Mesenchymal stem cell (in vitro differentiated cells and primary cell): ENCODE results near the gene SLX4.

Source experiments
- DNase-seq: peaks from one replicate; pipeline ENCODE4 v3.0.0-alpha.2; 2013
- H2AFZ ChIP-seq: one replicate; pipeline ENCODE4 v1.6.1; 2013; ENCODE audit warnings: low read depth, mild to moderate bottlenecking, control low read depth, inconsistent platforms, low read length, moderate library complexity
- H2AK5ac ChIP-seq: 2 replicates; pipeline ENCODE4 v1.6.1; 2013; ENCODE audit warnings: low read length, moderate library complexity, mild to moderate bottlenecking, inconsistent platforms; ENCODE audit not compliant: severe bottlenecking
- H2BK120ac ChIP-seq: one replicate; pipeline ENCODE4 v1.6.1; 2013; ENCODE audit warnings: low read depth, mild to moderate bottlenecking, inconsistent platforms, low read length, moderate library complexity
- H2BK12ac ChIP-seq, 2 experiments: one replicate each; pipeline ENCODE4 v1.6.1; 2013; ENCODE audit warnings: inconsistent platforms in 2 of 2, low read length in 2 of 2, mild to moderate bottlenecking in 2 of 2, moderate library complexity in 2 of 2, control low read depth in 1 of 2
- H2BK15ac ChIP-seq: one replicate; pipeline ENCODE4 v1.6.1; 2013; ENCODE audit warnings: mild to moderate bottlenecking, low read depth, inconsistent platforms; ENCODE audit not compliant: poor library complexity, severe bottlenecking
- H2BK5ac ChIP-seq: 2 replicates; pipeline ENCODE4 v1.6.1; 2013; ENCODE audit warnings: low read depth, mild to moderate bottlenecking, low read length, control low read depth, inconsistent platforms; ENCODE audit not compliant: poor library complexity, severe bottlenecking
- H3K14ac ChIP-seq, 2 experiments: one replicate each; pipeline ENCODE4 v1.6.1; 2013; ENCODE audit warnings: inconsistent platforms in 2 of 2, low read length in 2 of 2, control low read depth in 1 of 2, mild to moderate bottlenecking in 1 of 2, moderate library complexity in 1 of 2
- H3K18ac ChIP-seq, 2 experiments: one replicate each; pipeline ENCODE4 v1.6.1; 2013; ENCODE audit warnings: inconsistent platforms in 2 of 2, low read length in 2 of 2, control low read depth in 1 of 2, low read depth in 1 of 2, mild to moderate bottlenecking in 1 of 2
- H3K23ac ChIP-seq, 2 experiments: one replicate each; pipeline ENCODE4 v1.6.1; 2013; ENCODE audit warnings: inconsistent platforms in 2 of 2, low read length in 2 of 2, mild to moderate bottlenecking in 2 of 2, moderate library complexity in 2 of 2, control low read depth in 1 of 2
- H3K27ac ChIP-seq: 2 replicates; pipeline ENCODE4 v1.5.1; 2013; ENCODE audit warnings: mild to moderate bottlenecking, moderate library complexity, low read length, control low read depth, inconsistent platforms; ENCODE audit not compliant: poor library complexity, severe bottlenecking
- H3K27me3 ChIP-seq, 2 experiments: 2 replicates each; pipeline versions ENCODE4 v1.6.1 to v1.7.0; 2013; ENCODE audit warnings: low read length in 2 of 2, mild to moderate bottlenecking in 2 of 2, moderate library complexity in 2 of 2, control low read depth in 1 of 2, inconsistent platforms in 1 of 2; ENCODE audit not compliant: control insufficient read depth in 1 of 2, insufficient read depth in 1 of 2
- H3K36me3 ChIP-seq, 2 experiments: 2 replicates each; pipeline versions ENCODE4 v1.6.1 to v1.7.0; 2013; ENCODE audit warnings: low read length in 2 of 2, control low read depth in 1 of 2, inconsistent platforms in 1 of 2, low read depth in 1 of 2, mild to moderate bottlenecking in 1 of 2; ENCODE audit not compliant: insufficient read depth in 2 of 2, control insufficient read depth in 1 of 2
- H3K4ac ChIP-seq, 2 experiments: one replicate each; pipeline ENCODE4 v1.6.1; 2013; ENCODE audit warnings: inconsistent platforms in 2 of 2, low read length in 2 of 2, mild to moderate bottlenecking in 2 of 2, moderate library complexity in 2 of 2, control low read depth in 1 of 2, low read depth in 1 of 2
- H3K4me1 ChIP-seq: 2 replicates; pipeline ENCODE4 v1.6.1; 2013; ENCODE audit warnings: low read depth, low read length, control low read depth; ENCODE audit not compliant: control insufficient read depth, insufficient read depth
- H3K4me2 ChIP-seq: 2 replicates; pipeline ENCODE4 v1.6.1; 2013; ENCODE audit warnings: low read length, mild to moderate bottlenecking, inconsistent platforms; ENCODE audit not compliant: poor library complexity, severe bottlenecking
- H3K4me3 ChIP-seq, 2 experiments: 2 replicates each; pipeline versions ENCODE4 v1.5.1 to v1.7.0; 2013; ENCODE audit warnings: low read length in 2 of 2, mild to moderate bottlenecking in 2 of 2, control low read depth in 1 of 2, low read depth in 1 of 2; ENCODE audit not compliant: insufficient read depth in 1 of 2
- H3K79me1 ChIP-seq: replicated peaks from 2 replicates; pipeline ENCODE4 v1.6.1; 2013; ENCODE audit warnings: mild to moderate bottlenecking, control low read depth, low read length, inconsistent platforms; ENCODE audit not compliant: poor library complexity, severe bottlenecking
- H3K9ac ChIP-seq: 2 replicates; pipeline ENCODE4 v1.7.0; 2013; ENCODE audit warnings: mild to moderate bottlenecking, low read length, moderate library complexity
- H3K9me3 ChIP-seq: 2 replicates; pipeline ENCODE4 v1.7.0; 2013; ENCODE audit warnings: mild to moderate bottlenecking, low read length; ENCODE audit not compliant: control insufficient read depth
- H4K8ac ChIP-seq: one replicate; pipeline ENCODE4 v1.6.1; 2013; ENCODE audit warnings: inconsistent platforms, mild to moderate bottlenecking, low read length, moderate library complexity
- H4K91ac ChIP-seq: one replicate; pipeline ENCODE4 v1.6.1; 2013; ENCODE audit warnings: mild to moderate bottlenecking, low read length, inconsistent platforms
- WGBS: methylation state at CpG from one replicate; pipeline ENCODE4 v1.1.7; 2013; ENCODE audit warnings: mixed read lengths; 5-methylcytosine and 5-hydroxymethylcytosine counted together

Gene SLX4

DNA sequence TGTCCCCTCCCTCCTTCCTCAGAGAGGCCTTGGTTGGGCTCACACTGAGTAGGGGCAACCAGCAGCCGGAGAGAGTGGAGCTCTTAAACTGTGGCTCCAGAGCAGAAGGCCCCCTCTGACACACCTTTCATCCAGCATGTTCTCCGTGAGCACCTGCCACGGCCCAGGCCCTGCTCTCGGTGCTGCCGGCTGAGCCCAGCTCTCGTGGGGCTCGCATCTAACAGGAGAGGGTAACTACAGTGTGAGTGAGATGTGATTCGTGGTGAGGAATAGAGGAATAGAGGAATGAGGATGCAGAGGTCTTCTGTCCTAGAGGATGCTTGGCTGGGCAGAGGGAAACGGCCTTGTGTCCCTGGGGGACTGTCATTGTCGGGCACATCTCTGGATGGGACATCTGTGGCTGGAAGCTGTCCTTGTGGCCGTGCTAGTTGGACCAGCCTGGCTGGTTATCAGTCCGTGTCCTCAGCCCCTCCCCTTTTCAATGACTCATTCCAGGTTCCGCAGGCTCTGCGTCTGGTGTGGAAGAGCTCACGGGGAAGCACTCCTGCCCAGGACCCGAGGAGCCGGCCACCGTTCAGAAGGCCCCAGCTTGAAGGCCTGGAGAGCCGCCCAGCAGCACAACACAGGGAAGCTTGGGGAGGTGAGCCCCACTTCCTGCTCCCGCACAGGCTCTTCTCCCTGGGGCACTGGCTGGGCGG lies 31.1 kb upstream of the SLX4 start:
- Histone ChIP-seq H4K91ac (no peak overlapping the region), H3K27ac (peak overlapping the region; percentile 5), H3K79me1 (peaks cover 26% of the 10 kb centered on the region), H3K4me3 (no peak overlapping the region), H3K27me3 (no peaks in the 10 kb centered on the region), H2AFZ (no peak overlapping the region), H3K4me1 (peaks cover 29% of the 10 kb centered on the region), H3K9ac (no peak overlapping the region), H3K23ac (no peak overlapping the region), H3K4me2 (no peak overlapping the region), H3K18ac (no peak overlapping the region), H2BK12ac (no peak overlapping the region), H2AK5ac (no peak overlapping the region), H2BK5ac (no peak overlapping the region), H2BK15ac (no peak overlapping the region), H3K9me3 (no peaks in the 10 kb centered on the region), H3K4ac (no peak overlapping the region), H2BK120ac (peak overlapping the region; percentile 6), H3K36me3 (peaks cover 10 to 24% of the 10 kb centered on the region in 2 experiments), H3K14ac (no peak overlapping the region), H4K8ac (no peak overlapping the region)
- DNase-seq: peak; percentile 73
- WGBS: 53% methylated on average over 21 of the region's 21 CpGs

DNA sequence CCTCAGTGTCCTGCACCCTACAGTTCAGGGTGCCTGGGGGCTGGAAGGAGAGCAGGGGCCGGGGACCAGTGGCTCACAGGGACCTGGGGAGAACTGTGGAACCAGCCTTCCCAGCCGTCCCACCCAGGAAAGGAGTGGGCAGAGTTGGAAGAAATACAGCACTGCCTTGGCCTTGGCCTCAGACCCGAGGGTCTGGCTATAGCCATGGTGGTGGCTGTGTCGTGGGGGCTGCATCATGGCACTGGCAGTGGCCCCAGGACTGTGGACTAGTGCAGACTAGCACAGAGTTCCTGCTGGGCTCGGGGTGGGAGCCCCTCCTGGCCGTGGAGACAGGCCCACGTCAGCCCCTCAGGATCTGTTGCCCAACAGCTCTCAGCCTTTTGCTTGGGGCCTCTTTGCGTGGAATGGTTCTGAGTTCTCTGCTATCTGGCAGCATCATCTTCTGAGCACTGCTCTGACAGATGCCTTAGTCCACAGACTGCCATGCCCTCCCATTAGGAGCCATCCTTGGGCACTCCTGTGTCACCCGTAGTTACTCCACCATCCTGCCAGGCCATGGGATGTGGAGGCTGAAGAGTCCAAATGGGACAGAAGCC lies 30.5 kb upstream of the SLX4 start:
- no peak overlapping the region for H4K8ac ChIP-seq
- H2AK5ac ChIP-seq: no peak overlapping the region
- H3K9me3 ChIP-seq: no peaks in the 10 kb centered on the region
- H3K4ac ChIP-seq: no peak overlapping the region
- H2BK15ac ChIP-seq: no peak overlapping the region
- H2AFZ ChIP-seq: no peak overlapping the region
- no peak overlapping the region for H3K27ac ChIP-seq
- peaks cover 10 to 24% of the 10 kb centered on the region in 2 experiments for H3K36me3 ChIP-seq
- no peak overlapping the region for H3K18ac ChIP-seq
- H2BK12ac ChIP-seq: peak overlapping the region in 1 of 2 experiments; percentile 11
- no peak overlapping the region for H3K23ac ChIP-seq
- no peaks in the 10 kb centered on the region for H3K27me3 ChIP-seq
- no peak for DNase-seq
- no peak overlapping the region for H3K4me3 ChIP-seq
- H2BK5ac ChIP-seq: no peak overlapping the region
- H4K91ac ChIP-seq: no peak overlapping the region
- peaks cover 32% of the 10 kb centered on the region for H3K79me1 ChIP-seq
- H3K4me2 ChIP-seq: no peak overlapping the region
- 93% methylated on average over 9 of the region's 9 CpGs for WGBS
- H3K4me1 ChIP-seq: peaks cover 30% of the 10 kb centered on the region
- no peak overlapping the region for H3K14ac ChIP-seq
- H3K9ac ChIP-seq: no peak overlapping the region
- H2BK120ac ChIP-seq: no peak overlapping the region

DNA sequence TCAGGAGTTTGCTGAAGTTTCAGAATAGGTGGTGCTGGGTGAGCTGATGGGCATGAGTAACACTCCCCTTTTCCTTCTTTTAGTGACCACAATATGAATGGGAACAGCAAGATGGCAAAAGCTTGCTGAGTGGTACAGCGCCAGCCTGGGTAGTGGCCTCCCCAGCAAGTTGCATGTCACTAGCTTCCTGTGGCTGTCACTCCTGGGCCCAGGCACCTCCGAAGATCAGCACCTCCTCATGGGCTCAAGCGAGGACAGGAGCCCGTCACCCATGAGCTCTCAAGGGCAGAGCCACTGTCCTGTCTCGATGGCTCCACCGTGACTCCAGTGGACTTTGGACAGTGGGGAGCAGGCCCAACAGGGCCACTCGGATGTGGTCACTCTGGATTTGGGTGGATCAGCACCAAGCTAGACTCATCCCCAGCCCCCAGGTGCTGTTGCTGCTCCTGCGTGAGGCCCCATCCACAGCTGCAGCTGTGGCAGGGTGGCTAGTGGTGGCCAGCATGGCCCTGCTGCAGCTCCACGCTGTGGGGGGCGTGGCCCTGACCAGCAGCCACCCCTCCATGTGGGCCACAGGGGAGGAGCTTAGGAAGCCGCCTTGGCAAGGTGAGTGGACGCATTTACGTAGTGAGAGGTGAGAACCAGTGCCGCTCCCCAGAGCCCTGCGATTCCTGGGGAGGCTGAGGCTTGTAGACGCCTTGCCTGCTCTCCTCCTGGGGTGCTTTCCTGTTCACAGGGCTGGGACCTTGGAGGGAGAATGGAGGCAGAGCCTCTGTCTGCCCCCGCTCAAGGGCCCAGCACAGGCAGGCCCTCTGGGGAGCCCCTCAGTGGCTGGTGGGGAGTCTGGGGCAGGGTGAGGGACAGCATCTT lies 29.5 kb upstream of the SLX4 start:
- DNase-seq: no peak
- H2BK5ac ChIP-seq: no peak overlapping the region
- H3K4me3 ChIP-seq: no peak overlapping the region
- peaks cover 30% of the 10 kb centered on the region for H3K79me1 ChIP-seq
- peaks cover 10 to 24% of the 10 kb centered on the region in 2 experiments for H3K36me3 ChIP-seq
- no peaks in the 10 kb centered on the region for H3K9me3 ChIP-seq
- H2AK5ac ChIP-seq: no peak overlapping the region
- H3K27me3 ChIP-seq: no peaks in the 10 kb centered on the region
- H3K4me1 ChIP-seq: peaks cover 22% of the 10 kb centered on the region
- no peak overlapping the region for H2BK15ac ChIP-seq
- H3K27ac ChIP-seq: no peak overlapping the region
- H3K23ac ChIP-seq: peak overlapping the region in 1 of 2 experiments; percentile 15
- H4K8ac ChIP-seq: no peak overlapping the region
- no peak overlapping the region for H3K4ac ChIP-seq
- no peak overlapping the region for H2BK12ac ChIP-seq
- no peak overlapping the region for H2AFZ ChIP-seq
- no peak overlapping the region for H3K4me2 ChIP-seq
- no peak overlapping the region for H4K91ac ChIP-seq
- no peak overlapping the region for H3K14ac ChIP-seq
- no peak overlapping the region for H2BK120ac ChIP-seq
- H3K18ac ChIP-seq: no peak overlapping the region
- WGBS: 97% methylated on average over 17 of the region's 17 CpGs
- no peak overlapping the region for H3K9ac ChIP-seq

DNA sequence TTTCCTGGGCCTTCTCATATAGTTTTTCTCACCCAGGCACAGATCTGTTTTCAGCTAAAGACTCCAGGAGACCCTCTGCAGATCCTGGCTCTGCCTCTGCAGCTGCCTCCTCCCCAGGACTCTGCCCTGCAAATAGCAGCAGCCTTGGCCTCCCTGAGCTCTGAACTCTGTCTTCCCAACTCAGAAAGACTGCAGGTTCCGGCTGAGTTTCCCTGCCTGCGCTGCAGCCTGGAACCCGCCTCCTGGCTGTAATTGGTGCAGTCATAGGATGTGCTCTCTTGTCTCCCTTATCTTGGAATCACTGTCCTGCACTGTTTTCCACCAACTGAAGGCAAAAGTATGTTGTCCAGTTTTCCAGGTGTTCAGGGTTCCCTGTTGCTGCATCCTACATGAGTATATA lies 28.8 kb upstream of the SLX4 start:
- WGBS: 55% methylated on average over 3 of the region's 3 CpGs
- no peak overlapping the region for H3K4me3 ChIP-seq
- peaks cover 16% of the 10 kb centered on the region for H3K4me1 ChIP-seq
- H2BK12ac ChIP-seq: no peak overlapping the region
- H2BK15ac ChIP-seq: no peak overlapping the region
- no peak overlapping the region for H2BK5ac ChIP-seq
- H2AFZ ChIP-seq: no peak overlapping the region
- no peak overlapping the region for H3K4ac ChIP-seq
- no peak overlapping the region for H3K9ac ChIP-seq
- H3K9me3 ChIP-seq: no peaks in the 10 kb centered on the region
- H3K36me3 ChIP-seq: peaks cover 10 to 24% of the 10 kb centered on the region in 2 experiments
- no peak overlapping the region for H3K18ac ChIP-seq
- DNase-seq: no peak
- H3K27ac ChIP-seq: no peak overlapping the region
- no peak overlapping the region for H3K14ac ChIP-seq
- no peak overlapping the region for H4K91ac ChIP-seq
- H3K27me3 ChIP-seq: no peaks in the 10 kb centered on the region
- H2BK120ac ChIP-seq: no peak overlapping the region
- H3K23ac ChIP-seq: no peak overlapping the region
- H2AK5ac ChIP-seq: no peak overlapping the region
- H4K8ac ChIP-seq: no peak overlapping the region
- peaks cover 30% of the 10 kb centered on the region for H3K79me1 ChIP-seq
- H3K4me2 ChIP-seq: no peak overlapping the region
